Psoas muscle (tissue), 8 donors: ENCODE data around the gene CCDC88C. TPM values are rescaled to one million over a fixed set of nuclear protein-coding genes. Genes with fewer than 3 reads are reported as not detected.

Experiments
- ATAC-seq, 4 donors: fragments of 200-7000 bp; cut with Tn5 transposase; one replicate each; pipeline ENCODE4 v1.9.1; 2020; ENCODE audit warnings: moderate library complexity in 3 of 4, mild to moderate bottlenecking in 2 of 4
- DNase-seq, 2 donors: peaks; one replicate each; pipeline ENCODE4 v3.0.0-alpha.2; 2020
- H3K27ac ChIP-seq: fragments of 200-600 bp; one replicate; pipeline ENCODE4 v1.8.0; 2022
- H3K27me3 ChIP-seq, 3 donors: fragments of 200-600 bp in 1 of 3; one replicate each; pipeline versions ENCODE4 v1.6.1 to v1.8.0; 2013 to 2022; ENCODE audit warnings: low read length in 2 of 3, mild to moderate bottlenecking in 2 of 3, moderate library complexity in 1 of 3; ENCODE audit not compliant: insufficient read depth in 3 of 3
- H3K36me3 ChIP-seq, 2 donors: fragments of 200-600 bp in 1 of 2; one replicate each; pipeline versions ENCODE4 v1.6.1 to v1.8.0; 2013 to 2022; ENCODE audit warnings: low read depth in 1 of 2, mild to moderate bottlenecking in 1 of 2, moderate library complexity in 1 of 2; ENCODE audit not compliant: insufficient read depth in 1 of 2
- H3K4me1 ChIP-seq: fragments of 200-600 bp; one replicate; pipeline ENCODE4 v1.8.0; 2022
- H3K4me3 ChIP-seq: fragments of 200-600 bp; one replicate; pipeline ENCODE4 v1.8.0; 2022; ENCODE audit warnings: mild to moderate bottlenecking
- H3K9me3 ChIP-seq: fragments of 200-600 bp; one replicate; pipeline ENCODE4 v1.8.0; 2022
- CTCF ChIP-seq: fragments of 200-600 bp; IDR thresholded peaks from one replicate; pipeline ENCODE4 v1.8.0; 2022; ENCODE audit warnings: antibody characterized with exemption
- WGBS, 3 donors: extraction: QIAGEN DNeasy Blood & Tissue Kit; methylation state at CpG; one replicate each; pipeline versions ENCODE4 v1.1.6 to v1.1.7; 2013; 5-methylcytosine and 5-hydroxymethylcytosine counted together
- intact Hi-C, 2 donors: fragments of 100-400 bp; cut with DNase I; formaldehyde crosslinking; loops; one replicate each; pipeline versions ENCODE4 v1.11.0 to v1.14.2; 2022
- polyA plus RNA-seq, 3 donors: library from polyadenylated mRNA; stranded (reverse); fragments of 200-250 nt; gene quantifications; one replicate each; pipeline ENCODE4 v1.2.3, GENCODE V29; 2013
- total RNA-seq, 4 donors: library from RNA; stranded (reverse); fragmentation: NEBNext Ultra II Directional in 2 of 4; extraction: Animal tissue kit (Norgen Biotek cat#: 25700) in 2 of 4; gene quantifications; one replicate each; pipeline versions ENCODE4 v1.2.1 to v1.2.4, GENCODE V29; 2021 to 2023
- donor health status: healthy with polysubstance abuse.
- donor health status: DM: no; HTN: no; CAD: no; lungs with moderate emphysema.
- donor health status: Bipolar disorder and iron deficiency.
- donor health status: healthy.
- donor health status: DM: yes; HTN: yes; CAD: no.
- donor health status: DM: no; HTN: no; CAD: no.
- donor health status: DM: no; HTN: no; CAD: no.
- donor health status: DM: yes; HTN: yes; CAD: no.

Gene CCDC88C
- total and polyA plus RNA-seq, 7 donors: 0.49 to 3.9 (median 2.4) TPM

GRCh38 chr14:91381801-91382670, 35.6 kb downstream of the CCDC88C start:
- WGBS, 3 donors: 94 to 97% (median 94%) methylated on average over 13 of the region's 13 CpGs
- no peaks in the 10 kb centered on the region for H3K36me3 ChIP-seq
- no peaks in the 10 kb centered on the region for H3K4me1 ChIP-seq
- no peak overlapping the region for H3K27ac ChIP-seq
- H3K4me3 ChIP-seq: no peak overlapping the region
- no peaks in the 10 kb centered on the region for H3K27me3 ChIP-seq
- DNase-seq (no peak), ATAC-seq (no peak)
- no peak for TF ChIP-seq CTCF
- H3K9me3 ChIP-seq: no peaks in the 10 kb centered on the region
- intact Hi-C loops: no loop called here

- TF ChIP-seq CTCF: no peak
- H3K27me3 ChIP-seq: no peaks in the 10 kb centered on the region
- H3K27ac ChIP-seq: no peak overlapping the region
- H3K9me3 ChIP-seq: no peaks in the 10 kb centered on the region
- DNase-seq: peak in 1 of 2 donors; percentile 32
- intact Hi-C loops: no loop called here
- no peaks in the 10 kb centered on the region for H3K36me3 ChIP-seq
- no peak for ATAC-seq
- no peaks in the 10 kb centered on the region for H3K4me1 ChIP-seq
- whole genome bisulfite sequencing, 3 donors: 47 to 55% (median 51%) methylated on average over 11 of the region's 11 CpGs
- no peak overlapping the region for H3K4me3 ChIP-seq
These were observed 36.8 kb downstream of the CCDC88C start for GRCh38 chr14:91380610-91381371.

GRCh38 chr14:91380123-91380522, 37.5 kb downstream of the CCDC88C start:
- Histone ChIP-seq H3K36me3 (no peaks in the 10 kb centered on the region), H3K4me1 (peaks cover 6% of the 10 kb centered on the region), H3K4me3 (no peak overlapping the region), H3K27me3 (no peaks in the 10 kb centered on the region), H3K27ac (no peak overlapping the region), H3K9me3 (no peaks in the 10 kb centered on the region)
- ATAC-seq (no peak), DNase-seq (no peak)
- WGBS, 3 donors: 94 to 96% (median 96%) methylated on average over 5 of the region's 5 CpGs
- TF ChIP-seq CTCF: no peak
- intact Hi-C loops: no loop called here

GRCh38 chr14:91379579-91379932, 38.1 kb downstream of the CCDC88C start:
- DNase-seq (no peak), ATAC-seq (no peak)
- 91 to 93% (median 92%) methylated on average over 12 to 13 of the region's 13 CpGs for WGBS, 3 donors
- no peaks in the 10 kb centered on the region for H3K36me3 ChIP-seq
- TF ChIP-seq CTCF: no peak
- H3K27ac ChIP-seq: no peak overlapping the region
- intact Hi-C loops: no loop called here
- no peaks in the 10 kb centered on the region for H3K9me3 ChIP-seq
- peaks cover 7% of the 10 kb centered on the region for H3K4me1 ChIP-seq
- no peak overlapping the region for H3K4me3 ChIP-seq
- peaks cover 0 to 2% (median 0%) of the 10 kb centered on the region in 3 donors for H3K27me3 ChIP-seq
